SK-N-SH (cell line): ENCODE results near the gene CIITA. TPM values are rescaled to one million over a fixed set of nuclear protein-coding genes. Genes with fewer than 3 reads are reported as not detected.
A peak's percentile ranks its signal among the peaks of the same experiment; 100 is the strongest.

ENCODE experiments used
- CTCF ChIA-PET: fragments of 300-600, 350-600 bp; formaldehyde crosslinking; extraction: SDS; loops from one replicate; lab custom pipeline; 2021; lab: Yijun Ruan, JAX
- POLR2A ChIA-PET: fragments of 350-600 bp; sonication (Branson Sonifier 250); formaldehyde crosslinking; extraction: SDS; loops from one replicate; lab custom pipeline; 2020; ENCODE audit warnings: antibody characterized with exemption, inconsistent platforms; lab: Yijun Ruan, JAX
- DNase-seq: peaks from one replicate; pipeline ENCODE4 v3.0.0; 2012
- H2AFZ ChIP-seq: fragments of 200-600 bp; sonication (generic); 2 replicates; pipeline ENCODE4 v1.8.1; 2016; ENCODE audit warnings: antibody characterized with exemption, mild to moderate bottlenecking, low read depth
- H3F3A ChIP-seq: fragments of 200-600 bp; sonication (generic); replicated peaks from 2 replicates; pipeline ENCODE3; 2016; ENCODE audit warnings: antibody characterized with exemption, mild to moderate bottlenecking; ENCODE audit not compliant: insufficient read depth
- H3K27ac ChIP-seq, 2 experiments: fragments of 200-500 bp in 1 of 2; fragments of 200-600 bp in 1 of 2; sonication (Bioruptor generic) in 1 of 2; sonication (generic), shearing (Covaris generic) in 1 of 2; 2 replicates each; pipeline versions ENCODE4 v1.5.1 to v1.6.1; 2014 to 2016; ENCODE audit warnings: low read depth in 2 of 2, inconsistent platforms in 1 of 2, low read length in 1 of 2, mild to moderate bottlenecking in 1 of 2, mixed read lengths in 1 of 2
- H3K27me3 ChIP-seq: fragments of 200-600 bp; sonication (generic), shearing (Covaris generic); 2 replicates; pipeline ENCODE4 v1.6.1; 2016; ENCODE audit warnings: mixed run types; ENCODE audit not compliant: insufficient read depth
- H3K36me3 ChIP-seq, 2 experiments: fragments of 200-500 bp in 1 of 2; fragments of 200-600 bp in 1 of 2; sonication (Bioruptor generic) in 1 of 2; sonication (generic) in 1 of 2; replicated peaks in 1 of 2; 2 replicates each; pipeline versions ENCODE3 to v1.5.1; 2014 to 2016; ENCODE audit warnings: low read length in 1 of 2, mild to moderate bottlenecking in 1 of 2; ENCODE audit not compliant: insufficient read depth in 2 of 2, control insufficient read depth in 1 of 2
- H3K4me1 ChIP-seq, 2 experiments: fragments of 200-500 bp in 1 of 2; fragments of 200-600 bp in 1 of 2; sonication (Bioruptor generic) in 1 of 2; sonication (generic), shearing (Covaris generic) in 1 of 2; 2 replicates each; pipeline versions ENCODE4 v1.5.1 to v1.6.1; 2014 to 2016; ENCODE audit warnings: low read depth in 1 of 2, low read length in 1 of 2, mixed run types in 1 of 2; ENCODE audit not compliant: insufficient read depth in 2 of 2, control insufficient read depth in 1 of 2
- H3K4me2 ChIP-seq: fragments of 200-600 bp; sonication (generic), shearing (Covaris generic); 2 replicates; pipeline ENCODE4 v1.6.1; 2017; ENCODE audit warnings: mixed run types
- H3K4me3 ChIP-seq, 2 experiments: fragments of 200-500 bp in 1 of 2; fragments of 200-600 bp in 1 of 2; sonication (Bioruptor generic) in 1 of 2; sonication (generic), shearing (Covaris generic) in 1 of 2; 2 replicates each; pipeline versions ENCODE4 v1.5.1 to v1.8.1; 2014 to 2016; ENCODE audit warnings: low read depth in 2 of 2, inconsistent platforms in 1 of 2, low read length in 1 of 2, mild to moderate bottlenecking in 1 of 2, mixed read lengths in 1 of 2, moderate library complexity in 1 of 2
- H3K79me2 ChIP-seq: fragments of 200-600 bp; sonication (generic); 2 replicates; pipeline ENCODE4 v1.8.1; 2017; ENCODE audit warnings: mild to moderate bottlenecking; ENCODE audit not compliant: insufficient read depth
- H3K9ac ChIP-seq: fragments of 200-600 bp; sonication (generic); 2 replicates; pipeline ENCODE4 v1.6.1; 2017; ENCODE audit warnings: mixed run types
- H3K9me2 ChIP-seq: fragments of 200-600 bp; sonication (generic); 2 replicates; pipeline ENCODE4 v1.6.1; 2017; ENCODE audit warnings: mixed run types
- H3K9me3 ChIP-seq: fragments of 200-600 bp; sonication (generic); 2 replicates; pipeline ENCODE4 v1.6.1; 2017; ENCODE audit warnings: mixed run types, mild to moderate bottlenecking, moderate library complexity
- H4K20me1 ChIP-seq: fragments of 200-600 bp; sonication (generic); 2 replicates; pipeline ENCODE4 v1.6.1; 2017; ENCODE audit warnings: mild to moderate bottlenecking, mixed run types; ENCODE audit not compliant: insufficient read depth
- ELF1 ChIP-seq: IDR thresholded peaks from 2 replicates; pipeline ENCODE4 v1.4.0; 2012
- EP300 ChIP-seq, 2 experiments: IDR thresholded peaks; 2 replicates each; pipeline versions ENCODE4 v1.4.0 to v1.6.1; 2012; ENCODE audit warnings: borderline replicate concordance in 1 of 2, low read depth in 1 of 2, low read length in 1 of 2
- EZH2phosphoT487 ChIP-seq: fragments of 200-600 bp; sonication (generic); IDR thresholded peaks from 2 replicates; pipeline ENCODE4 v1.6.1; 2017; ENCODE audit warnings: low read depth, mixed run types, mild to moderate bottlenecking, antibody characterized with exemption, moderate library complexity, borderline replicate concordance
- FOSL2 ChIP-seq: IDR thresholded peaks from 2 replicates; pipeline ENCODE4 v1.4.0; 2012; ENCODE audit warnings: low read depth, mild to moderate bottlenecking, moderate library complexity, borderline replicate concordance
- FOXJ3 ChIP-seq: sonication (generic); formaldehyde crosslinking; IDR thresholded peaks from 2 replicates; pipeline ENCODE4 v1.5.1; 2020; ENCODE audit warnings: mild to moderate bottlenecking, missing genetic modification reagents
- JUND ChIP-seq: IDR thresholded peaks from 2 replicates; pipeline ENCODE4 v1.4.0; 2012
- MEF2A ChIP-seq: IDR thresholded peaks from 2 replicates; pipeline ENCODE4 v1.4.0; 2012; ENCODE audit warnings: low read depth, borderline replicate concordance
- NFIC ChIP-seq: IDR thresholded peaks from 2 replicates; pipeline ENCODE4 v1.4.0; 2012; ENCODE audit warnings: borderline replicate concordance
- NRF1 ChIP-seq: IDR thresholded peaks from 2 replicates; pipeline ENCODE4 v1.6.1; 2012; ENCODE audit warnings: low read depth, mild to moderate bottlenecking, low read length
- RXRA ChIP-seq: IDR thresholded peaks from 2 replicates; pipeline ENCODE4 v1.4.0; 2012; ENCODE audit warnings: low read depth, mild to moderate bottlenecking, borderline replicate concordance
- TAF1 ChIP-seq: IDR thresholded peaks from 2 replicates; pipeline ENCODE4 v1.6.1; 2012; ENCODE audit warnings: low read depth, mild to moderate bottlenecking, low read length, moderate library complexity, borderline replicate concordance
- TCF12 ChIP-seq: IDR thresholded peaks from 2 replicates; pipeline ENCODE4 v1.4.0; 2012
- YY1 ChIP-seq: IDR thresholded peaks from 2 replicates; pipeline ENCODE4 v1.4.0; 2012; ENCODE audit warnings: low read depth, mild to moderate bottlenecking
- WGBS: methylation state at CpG from one replicate; pipeline ENCODE4 v1.1.6; 2017; ENCODE audit warnings: low lambda C conversion rate; 5-methylcytosine and 5-hydroxymethylcytosine counted together
- polyA plus RNA-seq, 3 experiments: library from polyadenylated mRNA; depleted of rRNA; stranded (reverse); fragments of >200 nt; gene quantifications; 2 replicates each; pipeline ENCODE4 v1.2.3, GENCODE V29; 2012
- TF ChIP-seq, protein P1 (sequence below): fragments of 150-350 bp; IDR thresholded peaks from 2 replicates; pipeline ENCODE4 v1.6.1; 2017; ENCODE audit warnings: antibody characterized with exemption, low read length, low read depth, borderline replicate concordance
- TF ChIP-seq, protein P2 (sequence below): IDR thresholded peaks from 2 replicates; pipeline ENCODE4 v1.4.0; 2012; ENCODE audit warnings: low read depth, borderline replicate concordance
- TF ChIP-seq, protein P3 (sequence below): IDR thresholded peaks from 2 replicates; pipeline ENCODE4 v1.4.0; 2012; ENCODE audit warnings: low read depth, borderline replicate concordance
- TF ChIP-seq, protein P4 (sequence below): fragments of 150-350 bp; IDR thresholded peaks from 2 replicates; pipeline ENCODE4 v1.6.1; 2016; ENCODE audit warnings: mild to moderate bottlenecking, low read depth, low read length

The CIITA gene
- polyA plus RNA-seq, 1 of the 3 experiments (the other 2 are of a cell fraction) = 0.23 TPM

DNA sequence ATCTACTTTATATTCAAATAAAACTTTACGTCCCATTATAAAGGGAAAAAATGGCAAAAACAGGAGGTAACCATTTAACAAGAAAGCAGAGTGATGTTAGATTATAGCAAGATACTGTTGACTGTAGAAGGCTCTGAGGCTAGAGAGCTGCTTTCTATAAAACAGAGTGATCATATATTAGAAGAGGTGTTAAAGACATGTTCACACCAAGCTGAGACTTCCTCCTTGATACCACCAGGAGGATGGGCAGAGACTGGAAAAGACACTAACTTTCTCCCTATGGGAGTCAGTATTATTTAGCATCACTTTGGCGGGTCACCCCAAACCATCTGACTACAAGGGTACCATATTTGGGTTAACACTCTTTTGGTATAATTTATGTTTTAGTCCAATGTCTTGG lies 687 bp upstream of the CIITA start:
- Histone ChIP-seq H4K20me1 (no peaks in the 10 kb centered on the region), H3K9me2 (no peaks in the 10 kb centered on the region), H3K27ac (no peak overlapping the region), H3K79me2 (no peaks in the 10 kb centered on the region), H3K4me2 (no peak overlapping the region), H3K9me3 (no peaks in the 10 kb centered on the region), H3F3A (no peaks in the 10 kb centered on the region), H3K4me1 (peaks cover 5 to 6% of the 10 kb centered on the region in 2 experiments; a peak in 3 of 4 replicates), H3K4me3 (no peak overlapping the region), H3K9ac (no peak overlapping the region), H2AFZ (no peak overlapping the region), H3K27me3 (peaks cover 23% of the 10 kb centered on the region; the same call in 1 of the 2 replicates), H3K36me3 (no peaks in the 10 kb centered on the region)
- TF ChIP-seq TCF12 (no peak), RXRA (no peak), ELF1 (no peak), NRF1 (no peak), MEF2A (no peak), NFIC (no peak), TAF1 (no peak), JUND (no peak), YY1 (no peak)
- TF ChIP-seq, protein P1, sequence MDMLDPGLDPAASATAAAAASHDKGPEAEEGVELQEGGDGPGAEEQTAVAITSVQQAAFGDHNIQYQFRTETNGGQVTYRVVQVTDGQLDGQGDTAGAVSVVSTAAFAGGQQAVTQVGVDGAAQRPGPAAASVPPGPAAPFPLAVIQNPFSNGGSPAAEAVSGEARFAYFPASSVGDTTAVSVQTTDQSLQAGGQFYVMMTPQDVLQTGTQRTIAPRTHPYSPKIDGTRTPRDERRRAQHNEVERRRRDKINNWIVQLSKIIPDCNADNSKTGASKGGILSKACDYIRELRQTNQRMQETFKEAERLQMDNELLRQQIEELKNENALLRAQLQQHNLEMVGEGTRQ = no peak
- TF ChIP-seq, protein P2, sequence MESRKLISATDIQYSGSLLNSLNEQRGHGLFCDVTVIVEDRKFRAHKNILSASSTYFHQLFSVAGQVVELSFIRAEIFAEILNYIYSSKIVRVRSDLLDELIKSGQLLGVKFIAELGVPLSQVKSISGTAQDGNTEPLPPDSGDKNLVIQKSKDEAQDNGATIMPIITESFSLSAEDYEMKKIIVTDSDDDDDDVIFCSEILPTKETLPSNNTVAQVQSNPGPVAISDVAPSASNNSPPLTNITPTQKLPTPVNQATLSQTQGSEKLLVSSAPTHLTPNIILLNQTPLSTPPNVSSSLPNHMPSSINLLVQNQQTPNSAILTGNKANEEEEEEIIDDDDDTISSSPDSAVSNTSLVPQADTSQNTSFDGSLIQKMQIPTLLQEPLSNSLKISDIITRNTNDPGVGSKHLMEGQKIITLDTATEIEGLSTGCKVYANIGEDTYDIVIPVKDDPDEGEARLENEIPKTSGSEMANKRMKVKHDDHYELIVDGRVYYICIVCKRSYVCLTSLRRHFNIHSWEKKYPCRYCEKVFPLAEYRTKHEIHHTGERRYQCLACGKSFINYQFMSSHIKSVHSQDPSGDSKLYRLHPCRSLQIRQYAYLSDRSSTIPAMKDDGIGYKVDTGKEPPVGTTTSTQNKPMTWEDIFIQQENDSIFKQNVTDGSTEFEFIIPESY = no peak
- CTCF ChIA-PET = no interaction called here
- POLR2A ChIA-PET = interaction anchor here (0.6 kb wide), 1 partner anchor 312 kb away, joined by 6 read pairs; no protein-coding TSS in a partner anchor
- WGBS = 82% methylated on average over 2 of the region's 2 CpGs
- DNase-seq = no peak

DNA sequence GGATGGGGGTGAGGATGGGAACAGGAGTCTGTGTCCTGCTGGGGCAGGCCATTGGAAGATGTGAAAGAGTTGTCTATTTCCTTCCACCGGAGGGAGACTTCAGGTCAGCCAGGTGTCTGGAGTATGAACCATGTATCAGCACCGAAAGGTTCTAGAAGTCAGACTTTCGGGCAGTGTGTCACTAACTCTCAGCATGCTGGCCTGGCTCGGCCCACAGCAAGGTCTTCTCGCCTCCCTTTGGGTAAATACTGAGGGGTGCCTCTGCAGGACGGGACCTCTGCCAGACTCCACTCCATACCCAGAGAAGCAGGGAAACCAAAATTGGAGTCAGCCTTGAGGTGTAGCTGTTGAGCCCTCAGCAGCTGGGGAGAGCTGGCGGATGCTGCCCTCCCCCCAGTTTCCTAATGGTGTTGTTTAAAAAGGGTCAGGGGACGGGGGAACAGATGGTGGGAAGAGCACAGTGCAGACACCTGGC lies 507 bp downstream of the CIITA start:
- CTCF ChIA-PET = no interaction called here
- no peaks in the 10 kb centered on the region for H3F3A ChIP-seq
- no peaks in the 10 kb centered on the region for H4K20me1 ChIP-seq
- H2AFZ ChIP-seq = no peak overlapping the region
- peaks cover 27% of the 10 kb centered on the region for H3K27me3 ChIP-seq
- no peaks in the 10 kb centered on the region for H3K9me3 ChIP-seq
- TF ChIP-seq, protein P3, sequence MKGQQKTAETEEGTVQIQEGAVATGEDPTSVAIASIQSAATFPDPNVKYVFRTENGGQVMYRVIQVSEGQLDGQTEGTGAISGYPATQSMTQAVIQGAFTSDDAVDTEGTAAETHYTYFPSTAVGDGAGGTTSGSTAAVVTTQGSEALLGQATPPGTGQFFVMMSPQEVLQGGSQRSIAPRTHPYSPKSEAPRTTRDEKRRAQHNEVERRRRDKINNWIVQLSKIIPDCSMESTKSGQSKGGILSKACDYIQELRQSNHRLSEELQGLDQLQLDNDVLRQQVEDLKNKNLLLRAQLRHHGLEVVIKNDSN = no peak
- TF ChIP-seq, protein P4, sequence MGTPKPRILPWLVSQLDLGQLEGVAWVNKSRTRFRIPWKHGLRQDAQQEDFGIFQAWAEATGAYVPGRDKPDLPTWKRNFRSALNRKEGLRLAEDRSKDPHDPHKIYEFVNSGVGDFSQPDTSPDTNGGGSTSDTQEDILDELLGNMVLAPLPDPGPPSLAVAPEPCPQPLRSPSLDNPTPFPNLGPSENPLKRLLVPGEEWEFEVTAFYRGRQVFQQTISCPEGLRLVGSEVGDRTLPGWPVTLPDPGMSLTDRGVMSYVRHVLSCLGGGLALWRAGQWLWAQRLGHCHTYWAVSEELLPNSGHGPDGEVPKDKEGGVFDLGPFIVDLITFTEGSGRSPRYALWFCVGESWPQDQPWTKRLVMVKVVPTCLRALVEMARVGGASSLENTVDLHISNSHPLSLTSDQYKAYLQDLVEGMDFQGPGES = no peak
- no peak for TF ChIP-seq TCF12
- no peak for TF ChIP-seq TAF1
- no peak for TF ChIP-seq FOSL2
- TF ChIP-seq EZH2phosphoT487 = no peak
- no peak for TF ChIP-seq FOXJ3 (CRISPR knock-in tag)
- no peak for TF ChIP-seq YY1
- no peak for TF ChIP-seq EP300 (IDR thresholded peaks at IDR 0.05; ENCODE audit: borderline replicate concordance in 1 of 2, low read depth in 1 of 2, low read length in 1 of 2)
- TF ChIP-seq, all 33 proteins: peak for 0
- Histone ChIP-seq H3K27ac (no peak overlapping the region), H3K4me3 (no peak overlapping the region), H3K9me2 (no peaks in the 10 kb centered on the region), H3K79me2 (no peaks in the 10 kb centered on the region), H3K9ac (no peak overlapping the region), H3K4me1 (peaks cover 0 to 6% of the 10 kb centered on the region in 2 experiments; a peak in 2 of 4 replicates), H3K4me2 (0 out of 2 replicates have a peak overlapping the region, but pooled peaks have one; percentile 3), H3K36me3 (no peaks in the 10 kb centered on the region)
- no peak for DNase-seq
- WGBS = 75% methylated on average over 8 of the region's 8 CpGs
- POLR2A ChIA-PET = no interaction called here
